ENCODE results near the gene CELF2. TPM values are rescaled to one million over a fixed set of nuclear protein-coding genes. Genes with fewer than 3 reads are reported as not detected.
A peak's percentile ranks its signal among the peaks of the same experiment; 100 is the strongest.

CELF2 gene
- total RNA-seq, 1 experiment from 2014 or later: not detected

DNA sequence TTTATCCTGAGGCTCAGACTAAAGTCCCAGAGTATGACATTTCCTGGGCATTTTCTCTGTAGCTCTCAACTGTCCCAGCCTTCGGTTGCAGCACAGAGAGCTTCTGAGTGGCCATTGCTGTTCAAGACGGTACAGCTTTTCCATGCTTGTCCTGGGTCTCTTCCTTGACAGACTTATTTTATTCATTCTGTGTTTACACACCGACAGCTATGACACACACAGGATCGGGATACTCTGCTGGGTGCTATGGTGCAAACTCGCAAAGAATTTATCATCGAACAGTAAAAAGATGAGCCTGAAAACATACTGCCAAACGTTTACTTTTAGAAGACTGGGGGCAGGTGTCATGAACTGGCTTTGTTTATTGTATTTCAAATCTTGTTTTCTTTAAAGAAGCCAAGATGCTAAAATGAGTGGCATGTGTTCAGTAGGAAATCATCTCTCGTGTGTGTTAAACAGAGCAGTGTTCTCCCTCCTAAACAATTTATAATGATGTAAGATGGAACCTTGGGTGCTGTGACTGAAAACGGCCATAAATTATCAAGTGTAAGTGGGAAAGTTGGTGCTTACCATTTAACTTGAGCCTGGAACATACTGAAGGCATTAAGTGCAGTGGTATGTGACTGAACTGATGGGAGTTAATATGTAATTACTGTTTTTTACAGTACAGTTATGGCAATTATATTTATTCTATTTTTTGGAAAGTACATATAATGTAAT, 120.8 kb downstream of the CELF2 start:
- no peak for DNase-seq (ENCODE audit: low read depth in 1 of 2, low spot score in 2 of 2)
- no peak overlapping the region for H3K27ac ChIP-seq
- H3K4me3 ChIP-seq: no peak overlapping the region

DNA sequence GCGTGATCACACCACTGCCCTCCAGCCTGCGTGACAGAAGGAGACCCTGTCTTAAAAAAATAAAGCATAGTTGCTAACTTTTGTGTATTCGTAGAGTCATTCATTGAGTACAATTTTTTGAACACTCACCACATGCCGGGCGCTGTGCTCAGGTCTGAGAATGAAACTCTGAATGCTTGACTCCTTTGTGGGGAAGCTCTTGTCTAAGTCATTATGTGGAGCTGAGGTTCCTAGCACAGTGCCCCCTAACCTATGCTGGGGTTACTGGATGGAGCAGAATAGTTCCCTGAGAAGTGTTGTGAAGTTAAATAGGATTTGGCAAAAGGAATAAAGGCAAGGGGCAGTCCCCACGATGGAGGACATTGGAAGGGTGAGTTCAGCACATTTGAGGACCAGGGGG, 123.3 kb downstream of the CELF2 start:
- no peaks in the 10 kb centered on the region for H3K36me3 ChIP-seq
- no peaks in the 10 kb centered on the region for H3K4me1 ChIP-seq (replicated peaks)
- H3K4me3 ChIP-seq: no peak overlapping the region
- no peaks in the 10 kb centered on the region; the same call in 1 of the 2 replicates for H3K27me3 ChIP-seq (replicated peaks)
- no peak overlapping the region for H3K27ac ChIP-seq
- no peaks in the 10 kb centered on the region for H3K9me3 ChIP-seq (replicated peaks)
- DNase-seq (ENCODE audit: low read depth in 1 of 2, low spot score in 2 of 2): no peak

More for the DNA sequence above, 120.8 kb downstream of the CELF2 start:
- H3K9me3 ChIP-seq (replicated peaks): no peaks in the 10 kb centered on the region
- H3K27me3 ChIP-seq (replicated peaks): no peaks in the 10 kb centered on the region; the same call in 1 of the 2 replicates
- H3K36me3 ChIP-seq: no peaks in the 10 kb centered on the region
- no peaks in the 10 kb centered on the region for H3K4me1 ChIP-seq (replicated peaks)

DNA sequence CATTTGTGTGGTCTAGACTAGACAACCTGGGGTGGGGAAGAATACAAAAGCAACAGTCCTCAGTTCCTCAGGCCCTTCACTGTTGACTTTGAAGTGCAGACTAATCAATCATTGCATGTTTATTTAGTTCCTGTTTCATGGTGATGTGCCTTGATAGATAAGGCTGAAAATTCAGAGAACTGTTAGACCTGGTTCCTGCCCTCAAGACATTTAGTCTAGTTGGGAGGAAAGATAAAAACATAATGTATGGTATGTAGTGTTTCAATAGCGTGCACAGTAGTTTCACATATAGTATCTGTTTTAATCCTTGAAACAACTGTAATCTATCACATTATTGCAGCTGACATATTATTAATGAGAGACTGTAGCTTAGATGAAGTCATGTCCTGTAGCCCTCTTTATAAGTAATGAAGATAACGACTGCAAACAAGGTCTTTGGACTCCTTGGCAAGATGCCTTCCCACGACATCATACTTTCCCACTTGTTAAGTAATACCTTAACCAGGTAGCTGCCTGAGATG, 124.0 kb downstream of the CELF2 start:
- no peak for DNase-seq (ENCODE audit: low read depth in 1 of 2, low spot score in 2 of 2)
- Histone ChIP-seq H3K27me3 (replicated peaks) (no peaks in the 10 kb centered on the region; the same call in 1 of the 2 replicates), H3K4me1 (replicated peaks) (no peaks in the 10 kb centered on the region), H3K27ac (no peak overlapping the region), H3K9me3 (replicated peaks) (no peaks in the 10 kb centered on the region), H3K36me3 (no peaks in the 10 kb centered on the region), H3K4me3 (no peak overlapping the region)

DNA sequence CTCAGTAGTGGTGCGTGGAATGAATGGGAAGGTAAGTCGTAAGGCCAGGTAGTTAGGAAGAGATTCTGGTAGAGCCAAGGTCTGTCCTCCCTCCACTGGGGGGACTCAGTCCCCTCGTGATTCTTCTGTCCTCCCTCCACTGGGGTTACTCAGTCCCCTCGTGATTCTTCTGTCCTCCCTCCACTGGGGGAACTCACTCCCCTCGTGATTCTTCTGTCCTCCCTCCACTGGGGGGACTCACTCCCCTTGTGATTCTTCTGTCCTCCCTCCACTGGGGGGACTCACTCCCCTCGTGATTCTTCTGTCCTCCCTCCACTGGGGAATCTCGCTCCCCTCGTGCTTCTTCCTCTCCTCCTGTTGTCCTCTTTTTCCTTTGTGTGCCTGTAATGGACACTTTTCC, 125.1 kb downstream of the CELF2 start:
- no peaks in the 10 kb centered on the region for H3K36me3 ChIP-seq
- H3K27me3 ChIP-seq (replicated peaks): peaks cover 2% of the 10 kb centered on the region; the same call in 1 of the 2 replicates
- no peak for DNase-seq (ENCODE audit: low read depth in 1 of 2, low spot score in 2 of 2)
- no peak overlapping the region for H3K4me3 ChIP-seq
- no peaks in the 10 kb centered on the region for H3K9me3 ChIP-seq (replicated peaks)
- no peaks in the 10 kb centered on the region for H3K4me1 ChIP-seq (replicated peaks)
- no peak overlapping the region for H3K27ac ChIP-seq

DNA sequence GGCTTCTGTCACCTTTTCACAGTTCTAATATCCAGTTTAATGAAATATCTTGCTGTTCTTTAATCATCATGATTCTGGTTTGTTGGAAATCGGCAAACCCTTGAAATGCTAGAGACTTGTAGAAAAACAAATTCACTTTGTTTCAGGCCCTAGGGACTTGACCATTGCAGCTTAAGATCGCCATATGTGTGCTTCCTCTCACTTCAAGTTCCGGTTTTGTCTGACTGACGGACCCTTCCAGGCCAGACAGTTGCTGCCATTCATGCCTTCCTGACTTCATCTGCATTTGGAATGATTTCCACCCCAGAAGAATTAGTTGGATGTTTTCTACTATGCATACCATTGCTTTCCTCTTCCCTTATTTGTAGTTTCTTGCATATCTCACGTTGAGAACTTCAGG, 125.6 kb downstream of the CELF2 start:
- no peaks in the 10 kb centered on the region for H3K36me3 ChIP-seq
- no peaks in the 10 kb centered on the region for H3K9me3 ChIP-seq (replicated peaks)
- DNase-seq (ENCODE audit: low read depth in 1 of 2, low spot score in 2 of 2): no peak
- H3K4me3 ChIP-seq: no peak overlapping the region
- H3K27ac ChIP-seq: no peak overlapping the region
- peaks cover 2% of the 10 kb centered on the region; the same call in 1 of the 2 replicates for H3K27me3 ChIP-seq (replicated peaks)
- H3K4me1 ChIP-seq (replicated peaks): no peaks in the 10 kb centered on the region

DNA sequence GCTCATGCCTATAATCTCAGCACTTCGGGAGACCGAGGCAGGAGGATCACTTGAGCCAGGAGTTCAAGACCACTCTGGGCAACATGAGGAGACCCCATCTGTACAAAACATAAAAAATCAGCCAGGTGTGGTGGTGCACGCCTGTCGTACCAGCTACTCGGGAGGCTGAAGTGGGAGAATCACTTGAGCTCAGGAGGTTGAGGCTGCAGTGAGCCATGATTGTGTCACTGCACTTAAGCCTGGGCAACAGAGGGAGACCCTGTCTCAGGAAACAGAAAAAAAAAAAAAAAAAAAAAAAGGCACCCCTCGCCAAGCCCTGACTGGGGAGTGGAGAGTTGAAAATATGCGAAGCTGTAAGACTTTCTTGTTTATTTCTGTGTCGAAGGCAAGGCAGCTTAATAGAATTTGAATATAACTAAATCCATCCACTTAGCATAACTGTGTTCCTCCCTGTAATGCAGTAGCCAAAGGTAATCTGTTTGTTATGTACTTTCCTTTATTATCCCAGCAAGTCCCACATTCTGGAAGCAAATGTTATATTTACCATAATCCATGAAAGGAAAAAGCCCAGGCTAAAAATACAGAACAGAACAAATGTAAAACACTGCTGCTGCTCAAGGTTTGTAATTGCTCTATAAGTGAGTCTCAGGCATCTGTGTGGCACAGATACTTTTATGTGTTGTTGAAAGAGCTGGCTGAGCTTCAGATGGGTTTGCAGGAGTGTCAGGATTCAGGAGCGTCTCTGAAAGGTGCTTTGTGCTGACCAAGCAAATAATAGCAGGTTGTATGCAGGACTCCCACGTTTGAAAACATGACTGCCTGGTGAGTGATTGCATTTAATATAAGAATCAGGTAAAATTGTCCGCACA, 127.2 kb downstream of the CELF2 start:
- H3K27me3 ChIP-seq (replicated peaks): peaks cover 2% of the 10 kb centered on the region; the same call in 1 of the 2 replicates
- no peaks in the 10 kb centered on the region for H3K4me1 ChIP-seq (replicated peaks)
- H3K4me3 ChIP-seq: no peak overlapping the region
- no peak for DNase-seq (ENCODE audit: low read depth in 1 of 2, low spot score in 2 of 2)
- H3K27ac ChIP-seq: no peak overlapping the region
- H3K9me3 ChIP-seq (replicated peaks): no peaks in the 10 kb centered on the region
- H3K36me3 ChIP-seq: no peaks in the 10 kb centered on the region

DNA sequence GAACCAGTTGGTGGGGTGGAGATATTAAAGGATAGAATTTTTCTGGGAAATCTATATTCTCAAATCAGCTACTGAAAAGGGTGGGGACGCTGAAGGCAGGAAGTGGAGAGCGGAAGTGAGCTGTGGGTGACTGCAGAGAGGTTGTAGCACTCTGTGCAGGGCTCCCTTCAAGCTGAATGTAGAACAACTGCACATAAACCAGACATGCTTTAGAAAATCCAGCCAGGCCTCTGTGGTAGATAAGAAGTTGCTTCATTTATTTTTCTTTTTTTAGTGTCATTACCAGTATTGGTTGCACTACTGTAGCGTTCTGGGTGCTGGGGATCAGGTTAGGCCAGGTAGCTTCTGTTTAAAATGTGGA, 127.8 kb downstream of the CELF2 start:
- no peaks in the 10 kb centered on the region for H3K36me3 ChIP-seq
- no peak for DNase-seq (ENCODE audit: low read depth in 1 of 2, low spot score in 2 of 2)
- H3K27ac ChIP-seq: no peak overlapping the region
- no peaks in the 10 kb centered on the region for H3K4me1 ChIP-seq (replicated peaks)
- H3K9me3 ChIP-seq (replicated peaks): no peaks in the 10 kb centered on the region
- no peak overlapping the region for H3K4me3 ChIP-seq
- H3K27me3 ChIP-seq (replicated peaks): peaks cover 2% of the 10 kb centered on the region; the same call in 1 of the 2 replicates

DNA sequence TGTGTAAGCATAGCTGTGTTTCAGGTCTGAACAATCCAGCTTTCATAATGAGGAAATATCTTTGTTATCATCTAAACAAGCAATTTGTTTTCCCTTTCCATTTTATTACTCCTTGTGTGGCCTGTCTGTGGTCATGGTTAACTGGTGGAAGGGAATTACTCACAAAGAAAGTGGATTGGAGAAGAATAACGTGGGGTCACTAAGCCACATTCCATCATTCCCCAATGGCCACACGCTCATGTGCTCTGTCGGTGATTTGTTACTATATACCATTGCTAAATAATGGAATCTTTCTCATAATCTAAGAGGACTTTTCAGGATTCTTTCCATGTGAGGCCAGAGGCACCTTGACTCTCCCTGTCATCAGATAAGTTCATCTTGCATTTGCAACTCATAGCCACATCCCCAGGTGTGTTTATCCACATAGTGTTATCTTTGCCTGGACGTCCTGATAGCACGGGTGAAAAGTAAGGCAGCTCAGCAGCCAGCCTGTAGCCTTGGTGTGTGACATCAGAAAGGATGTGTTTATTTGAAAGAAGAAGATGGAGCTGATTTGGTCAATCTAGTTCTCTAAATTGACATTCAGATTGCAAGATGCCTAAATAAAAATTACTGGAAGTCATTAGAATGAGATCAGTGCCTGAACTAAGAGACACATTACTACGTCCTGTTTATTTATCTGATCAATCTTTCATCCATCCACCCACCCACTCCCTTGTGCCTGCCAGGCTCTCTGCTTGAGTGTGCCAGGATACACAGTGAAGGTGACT, 128.9 kb downstream of the CELF2 start:
- Histone ChIP-seq H3K4me3 (no peak overlapping the region), H3K4me1 (replicated peaks) (no peaks in the 10 kb centered on the region), H3K36me3 (no peaks in the 10 kb centered on the region), H3K27me3 (replicated peaks) (peaks cover 2% of the 10 kb centered on the region; the same call in 1 of the 2 replicates), H3K9me3 (replicated peaks) (no peaks in the 10 kb centered on the region), H3K27ac (no peak overlapping the region)
- DNase-seq (ENCODE audit: low read depth in 1 of 2, low spot score in 2 of 2): peak in 1 of 2 experiments; percentile 13

DNA sequence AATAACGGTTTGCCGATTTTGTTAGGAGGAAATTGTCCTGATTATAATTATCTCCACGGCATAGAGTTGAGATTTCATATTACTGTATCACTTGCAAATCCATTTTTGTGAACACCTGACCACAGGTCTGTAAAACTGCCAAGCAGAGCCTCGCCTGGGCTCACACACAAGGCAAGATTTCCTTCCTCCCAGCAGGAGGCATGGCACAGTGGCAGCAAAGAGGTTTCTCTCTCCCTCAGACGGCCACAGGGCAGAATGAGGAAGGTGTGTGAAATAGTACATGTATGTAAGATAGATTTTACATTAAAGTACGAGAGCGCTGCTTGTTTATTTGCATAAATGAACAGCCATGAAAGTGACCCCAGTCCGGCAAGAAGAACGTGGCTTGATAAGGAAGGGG, 130.1 kb downstream of the CELF2 start:
- Histone ChIP-seq H3K4me1 (replicated peaks) (no peaks in the 10 kb centered on the region), H3K9me3 (replicated peaks) (no peaks in the 10 kb centered on the region), H3K27ac (no peak overlapping the region), H3K36me3 (no peaks in the 10 kb centered on the region), H3K4me3 (no peak overlapping the region), H3K27me3 (replicated peaks) (peaks cover 2% of the 10 kb centered on the region; the same call in 1 of the 2 replicates)
- DNase-seq (ENCODE audit: low read depth in 1 of 2, low spot score in 2 of 2): no peak

DNA sequence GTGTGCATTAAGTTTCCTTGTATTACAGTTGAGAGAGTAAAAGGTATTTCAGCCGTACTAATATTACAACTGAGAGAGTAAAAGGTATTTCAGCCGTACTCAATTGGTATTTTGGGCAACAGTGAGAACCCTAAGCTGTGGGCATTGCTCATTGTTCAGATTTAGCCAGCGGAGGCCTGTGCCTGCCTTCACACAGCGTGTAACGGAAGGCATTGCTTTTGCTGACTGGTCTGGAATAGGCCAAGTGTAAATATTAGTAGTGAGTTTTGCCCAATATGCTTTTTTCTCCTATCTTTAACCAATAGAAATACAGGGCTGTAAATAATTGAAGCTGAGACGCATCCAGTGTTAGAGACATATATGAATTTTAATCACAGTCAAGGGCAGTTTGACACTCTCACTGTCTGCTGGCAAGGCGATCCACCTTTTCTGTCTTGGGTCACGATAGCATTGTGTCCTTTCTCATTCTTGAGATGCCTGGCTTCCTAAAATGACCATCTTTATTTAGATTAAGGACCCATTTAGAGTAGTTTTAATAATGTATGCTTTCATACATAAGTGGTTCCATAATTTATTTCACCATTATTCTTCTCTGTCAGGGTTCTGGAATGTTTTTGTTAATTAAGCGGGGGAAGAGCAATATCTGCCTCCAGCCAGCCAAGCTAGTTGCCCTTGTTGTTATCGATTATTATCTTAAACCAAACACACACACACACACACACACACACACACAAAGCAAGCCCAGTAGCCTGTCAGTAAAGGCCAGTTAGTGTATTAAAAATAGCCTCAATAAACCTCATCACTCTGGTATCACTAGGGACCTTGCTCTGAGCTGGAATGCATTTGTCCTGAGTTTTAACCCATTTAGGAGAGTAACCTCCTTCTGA, 130.7 kb downstream of the CELF2 start:
- Histone ChIP-seq H3K27ac (no peak overlapping the region), H3K9me3 (replicated peaks) (no peaks in the 10 kb centered on the region), H3K4me1 (replicated peaks) (no peaks in the 10 kb centered on the region), H3K4me3 (no peak overlapping the region), H3K36me3 (no peaks in the 10 kb centered on the region), H3K27me3 (replicated peaks) (peaks cover 2% of the 10 kb centered on the region; the same call in 1 of the 2 replicates)
- DNase-seq (ENCODE audit: low read depth in 1 of 2, low spot score in 2 of 2): no peak

DNA sequence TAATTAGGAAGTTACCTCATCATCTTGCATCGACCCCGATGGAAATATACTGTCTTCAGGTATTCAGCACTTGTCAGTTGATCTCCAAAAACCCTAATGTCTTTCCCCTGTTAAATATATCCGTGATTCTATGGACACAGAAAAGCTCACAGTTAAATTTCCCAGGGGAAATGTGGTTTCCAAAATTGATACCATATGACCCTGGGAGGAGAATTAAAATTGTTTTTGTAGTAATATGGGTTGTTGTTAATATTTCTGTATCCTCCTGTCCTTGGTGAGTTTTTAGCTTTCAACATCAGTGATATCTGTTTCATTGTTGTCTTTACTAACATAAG, 132.1 kb downstream of the CELF2 start:
- no peak overlapping the region for H3K27ac ChIP-seq
- no peak for DNase-seq (ENCODE audit: low read depth in 1 of 2, low spot score in 2 of 2)

DNA sequence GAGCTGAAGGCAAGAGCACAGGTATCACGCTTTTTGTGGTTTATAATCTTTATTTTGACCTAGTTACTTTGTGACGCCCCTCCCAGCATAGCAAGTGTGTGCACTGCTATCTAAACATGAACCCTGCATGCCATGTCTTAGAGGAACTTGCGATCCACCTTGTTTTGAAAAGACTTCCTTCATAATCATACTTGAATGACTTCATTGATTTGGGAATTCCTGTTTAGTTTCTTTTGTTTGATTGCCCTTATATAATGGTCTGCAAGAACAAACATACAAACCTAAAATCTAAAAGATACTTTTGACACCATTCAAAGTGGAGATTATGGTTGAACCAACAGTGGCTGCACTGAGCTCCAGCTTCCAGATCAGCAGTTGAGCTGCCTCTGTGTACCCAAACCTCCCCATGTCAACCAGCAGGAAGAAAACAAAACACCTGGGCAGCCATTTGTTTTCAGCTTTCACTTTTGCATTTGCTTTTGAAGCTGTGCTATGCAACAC, 132.6 kb downstream of the CELF2 start:
- Histone ChIP-seq H3K4me3 (no peak overlapping the region), H3K27me3 (replicated peaks) (peaks cover 2% of the 10 kb centered on the region; the same call in 1 of the 2 replicates), H3K36me3 (no peaks in the 10 kb centered on the region), H3K27ac (no peak overlapping the region), H3K4me1 (replicated peaks) (no peaks in the 10 kb centered on the region), H3K9me3 (replicated peaks) (no peaks in the 10 kb centered on the region)
- DNase-seq (ENCODE audit: low read depth in 1 of 2, low spot score in 2 of 2): no peak

More for the DNA sequence above, 132.1 kb downstream of the CELF2 start:
- Histone ChIP-seq H3K4me3 (no peak overlapping the region), H3K27me3 (replicated peaks) (peaks cover 2% of the 10 kb centered on the region; the same call in 1 of the 2 replicates), H3K9me3 (replicated peaks) (no peaks in the 10 kb centered on the region), H3K36me3 (no peaks in the 10 kb centered on the region), H3K4me1 (replicated peaks) (no peaks in the 10 kb centered on the region)
